Mammary epithelial cell (primary cell): Measurements from ENCODE around the gene GAB2.

Experiments used
- CTCF ChIP-seq, 2 donors: IDR thresholded peaks in 1 of 2; conservative IDR thresholded peaks in 1 of 2; 2 replicates each; pipeline ENCODE4 v1.5.1; 2011 to 2012; ENCODE audit warnings: inconsistent platforms in 2 of 2, low read length in 2 of 2, mild to moderate bottlenecking in 2 of 2, control low read depth in 1 of 2, low read depth in 1 of 2; ENCODE audit not compliant: insufficient read depth in 1 of 2; ENCODE audit errors: extremely low read depth in 1 of 2
- EZH2 ChIP-seq: IDR thresholded peaks from 2 replicates; pipeline ENCODE4 v1.6.1; 2012; ENCODE audit warnings: low read length, inconsistent platforms, borderline replicate concordance

GRCh38 chr11:78202733-78203167 lies 214.9 kb downstream of the GAB2 start:
- TF ChIP-seq CTCF (conservative IDR thresholded peaks at IDR 0.05 in 1 of 2, IDR thresholded peaks at IDR 0.05 in 1 of 2; ENCODE audit: extremely low read depth in 1 of 2, insufficient read depth in 1 of 2, low read depth in 1 of 2, low read length in 2 of 2) (no peak), EZH2 (no peak)
